ENCODE measurements around the gene UBR1.

The UBR1 gene

DNA sequence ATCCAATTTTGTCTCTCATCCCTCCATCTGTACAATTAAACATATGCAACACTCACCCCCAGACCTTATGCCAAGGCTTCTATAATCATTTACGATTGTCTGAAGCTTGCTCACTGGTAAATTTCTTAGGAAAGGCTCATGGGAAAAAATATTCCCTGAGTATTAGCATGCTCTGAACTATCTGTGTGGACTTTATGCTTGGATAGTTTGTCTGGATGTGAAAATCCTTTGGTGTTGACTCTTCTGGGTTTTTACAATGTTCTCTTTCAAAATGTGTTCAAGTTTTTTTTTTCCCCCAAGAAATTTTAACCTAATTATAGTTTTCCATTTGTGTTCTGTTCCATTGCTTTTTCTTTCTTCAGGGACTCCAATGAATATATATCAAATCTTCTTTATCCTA is 165.3 kb downstream of the UBR1 start:
- no peak for DNase-seq (ENCODE audit: low read depth)
- TF ChIP-seq, protein P1, sequence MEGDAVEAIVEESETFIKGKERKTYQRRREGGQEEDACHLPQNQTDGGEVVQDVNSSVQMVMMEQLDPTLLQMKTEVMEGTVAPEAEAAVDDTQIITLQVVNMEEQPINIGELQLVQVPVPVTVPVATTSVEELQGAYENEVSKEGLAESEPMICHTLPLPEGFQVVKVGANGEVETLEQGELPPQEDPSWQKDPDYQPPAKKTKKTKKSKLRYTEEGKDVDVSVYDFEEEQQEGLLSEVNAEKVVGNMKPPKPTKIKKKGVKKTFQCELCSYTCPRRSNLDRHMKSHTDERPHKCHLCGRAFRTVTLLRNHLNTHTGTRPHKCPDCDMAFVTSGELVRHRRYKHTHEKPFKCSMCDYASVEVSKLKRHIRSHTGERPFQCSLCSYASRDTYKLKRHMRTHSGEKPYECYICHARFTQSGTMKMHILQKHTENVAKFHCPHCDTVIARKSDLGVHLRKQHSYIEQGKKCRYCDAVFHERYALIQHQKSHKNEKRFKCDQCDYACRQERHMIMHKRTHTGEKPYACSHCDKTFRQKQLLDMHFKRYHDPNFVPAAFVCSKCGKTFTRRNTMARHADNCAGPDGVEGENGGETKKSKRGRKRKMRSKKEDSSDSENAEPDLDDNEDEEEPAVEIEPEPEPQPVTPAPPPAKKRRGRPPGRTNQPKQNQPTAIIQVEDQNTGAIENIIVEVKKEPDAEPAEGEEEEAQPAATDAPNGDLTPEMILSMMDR (IDR thresholded peaks at IDR 0.05; ENCODE audit: low read length, missing control alignments) = no peak

DNA sequence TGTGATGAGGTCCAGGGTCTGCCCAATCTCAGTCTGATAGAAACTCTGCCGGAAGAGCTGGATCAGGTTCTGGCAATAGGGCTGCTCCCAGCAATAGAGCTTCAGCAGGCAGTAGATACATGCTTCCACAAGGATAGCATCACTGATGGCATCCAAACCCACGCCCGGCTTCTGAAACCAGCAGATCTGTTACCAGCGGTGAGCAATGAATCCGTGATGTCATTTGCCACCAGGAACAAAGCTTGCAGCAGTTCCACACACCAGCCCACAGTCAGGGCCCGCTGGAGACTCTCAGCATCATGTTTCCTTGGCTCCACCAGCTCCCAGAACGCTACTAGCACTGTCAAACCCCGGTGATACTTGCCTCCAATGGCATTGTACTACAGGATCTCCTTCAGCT is 166.0 kb downstream of the UBR1 start:
- TF ChIP-seq, protein P1 (IDR thresholded peaks at IDR 0.05; ENCODE audit: low read length, missing control alignments) = no peak
- H3K4me3 ChIP-seq (replicated peaks; ENCODE audit: low read depth, low read length) = no peak overlapping the region
- DNase-seq (ENCODE audit: low read depth) = no peak

More for the DNA sequence above, 165.3 kb downstream of the UBR1 start:
- no peak overlapping the region for H3K4me3 ChIP-seq (replicated peaks; ENCODE audit: low read depth, low read length)

DNA sequence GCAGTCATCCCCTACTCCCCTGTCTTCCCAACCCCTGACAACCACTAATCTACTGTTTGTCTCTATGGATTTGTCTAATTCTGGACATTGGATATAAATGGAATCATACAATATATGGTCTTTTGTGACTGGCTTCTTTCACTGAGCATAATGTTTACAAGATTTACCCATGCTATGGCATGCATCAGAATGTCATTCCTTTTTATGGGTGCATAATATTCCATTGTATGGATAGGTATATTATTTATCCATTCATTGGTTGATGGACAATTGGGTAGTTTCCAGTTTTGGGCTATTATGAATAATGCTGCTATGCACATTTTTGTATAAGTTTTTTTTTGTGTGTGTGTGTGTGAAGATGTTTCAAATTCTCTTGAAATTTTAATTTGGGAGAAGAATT is 168.7 kb downstream of the UBR1 start:
- no peak for DNase-seq (ENCODE audit: low read depth)
- H3K4me3 ChIP-seq (replicated peaks; ENCODE audit: low read depth, low read length) = no peak overlapping the region

DNA sequence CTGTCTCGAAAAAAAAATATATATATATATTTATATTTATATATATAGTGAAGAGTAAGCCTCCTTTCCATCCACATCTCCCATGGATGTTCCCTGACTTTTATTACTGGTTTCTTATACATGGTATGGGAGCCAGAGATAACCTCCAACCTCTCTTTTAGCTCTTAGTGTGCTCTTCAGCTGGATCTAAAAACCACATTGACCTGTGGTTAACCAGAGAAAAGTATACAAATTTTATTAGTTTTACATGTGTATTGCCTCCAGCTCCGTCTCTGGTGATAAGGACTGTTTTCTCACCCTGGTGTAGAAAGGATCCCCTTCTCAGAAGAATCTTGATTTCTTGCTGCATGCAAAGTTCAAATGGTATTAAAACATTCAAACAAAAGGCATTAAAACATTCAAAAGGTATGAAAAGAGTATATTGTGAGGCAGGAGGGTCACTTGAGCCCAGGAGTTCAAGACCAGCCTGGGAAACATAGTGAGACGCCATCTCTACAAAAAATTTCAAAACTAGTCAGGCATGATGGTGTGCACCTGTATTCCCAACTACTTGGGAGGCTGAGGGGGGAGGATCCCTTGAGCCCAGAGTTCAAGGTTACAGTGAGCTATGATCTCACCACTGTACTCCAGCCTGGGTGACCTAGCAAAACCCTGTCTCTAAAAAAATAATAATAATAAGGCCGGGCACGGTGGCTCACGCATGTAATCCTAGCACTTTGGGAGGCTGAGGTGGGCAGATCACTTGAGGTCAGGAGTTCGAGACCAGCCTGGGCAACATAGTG is 171.8 kb downstream of the UBR1 start:
- no peak overlapping the region for H3K4me3 ChIP-seq (replicated peaks; ENCODE audit: low read depth, low read length)
- TF ChIP-seq, protein P1 (IDR thresholded peaks at IDR 0.05; ENCODE audit: low read length, missing control alignments) = no peak
- no peak for DNase-seq (ENCODE audit: low read depth)

More for the DNA sequence above, 168.7 kb downstream of the UBR1 start:
- TF ChIP-seq, protein P1 (IDR thresholded peaks at IDR 0.05; ENCODE audit: low read length, missing control alignments) = no peak

DNA sequence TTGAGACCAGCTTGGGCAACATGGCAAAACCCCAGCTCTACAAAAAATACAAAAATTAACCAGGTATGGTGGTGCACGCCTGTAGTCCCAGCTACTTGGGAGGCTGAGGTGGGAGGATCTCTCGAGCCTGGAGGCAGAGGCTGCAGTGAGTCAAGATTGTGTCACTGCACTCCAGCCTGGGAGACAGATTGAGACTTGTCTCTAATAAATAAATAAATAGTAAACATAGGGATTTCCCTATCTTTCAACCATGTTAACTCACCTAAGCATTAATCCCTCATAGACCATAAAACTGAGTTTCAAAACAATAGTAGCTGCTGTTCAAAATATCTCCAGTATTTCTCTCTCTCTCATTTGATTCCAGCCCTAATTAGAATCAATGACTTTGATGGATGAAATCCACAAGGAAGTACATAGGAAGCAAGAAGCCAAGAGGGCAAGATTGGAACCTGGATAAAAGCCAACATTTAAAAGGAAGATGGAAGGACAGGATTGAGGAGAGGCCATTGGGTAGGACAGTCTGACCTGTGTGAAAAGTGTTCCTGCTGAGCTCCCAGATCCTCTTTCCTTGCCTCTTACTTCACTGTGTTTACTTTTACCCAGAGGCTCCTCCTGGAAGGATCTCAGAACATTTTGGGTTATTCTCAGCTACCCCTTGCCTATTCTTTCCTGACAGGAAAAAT is 172.9 kb downstream of the UBR1 start:
- TF ChIP-seq, protein P1 (IDR thresholded peaks at IDR 0.05; ENCODE audit: low read length, missing control alignments) = no peak
- H3K4me3 ChIP-seq (replicated peaks; ENCODE audit: low read depth, low read length) = no peak overlapping the region
- no peak for DNase-seq (ENCODE audit: low read depth)

DNA sequence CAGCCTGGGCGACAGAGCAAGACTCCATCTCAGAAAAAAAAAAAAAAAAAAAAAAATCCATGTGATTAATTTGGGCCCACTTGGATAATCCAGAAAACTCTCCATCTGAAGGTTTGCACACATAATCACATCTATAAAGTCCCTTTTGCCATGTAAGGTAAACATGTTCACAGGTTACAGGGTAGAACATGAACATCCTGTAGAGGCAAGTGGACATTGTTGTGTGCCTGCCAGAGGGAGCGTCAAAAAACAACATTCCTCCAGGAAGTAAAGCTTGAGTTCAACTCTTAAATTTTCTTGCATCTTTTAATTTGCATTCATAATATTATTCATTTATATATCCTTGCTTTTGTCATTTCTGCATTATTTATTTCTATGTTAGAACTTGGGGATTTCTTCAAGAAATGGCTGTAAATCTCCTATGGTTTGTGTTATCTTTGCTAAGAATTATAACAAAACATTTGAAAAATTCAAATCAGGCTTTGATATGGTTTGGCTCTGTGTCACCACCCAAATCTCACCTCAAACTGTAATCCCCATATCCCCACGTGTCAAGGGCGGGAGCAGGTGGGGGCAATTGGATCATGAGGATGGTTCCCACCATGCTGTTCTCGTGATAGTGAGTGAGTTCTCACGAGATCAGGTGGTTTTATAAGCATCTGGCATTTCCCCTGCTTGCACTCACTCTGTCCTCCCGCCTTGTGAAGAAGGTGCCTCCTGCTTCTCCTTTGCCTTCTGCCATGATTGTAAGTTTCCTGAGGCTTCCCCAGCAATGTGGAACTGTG is 173.9 kb downstream of the UBR1 start:
- TF ChIP-seq, protein P1 (IDR thresholded peaks at IDR 0.05; ENCODE audit: low read length, missing control alignments) = no peak

More for the DNA sequence above, 173.9 kb downstream of the UBR1 start:
- no peak overlapping the region for H3K4me3 ChIP-seq (replicated peaks; ENCODE audit: low read depth, low read length)
- no peak for DNase-seq (ENCODE audit: low read depth)
